HG03196 (cell line): Measurements from ENCODE around the gene MBOAT1.
"Not testable (repeated sequence)": the region's sequence is repeated elsewhere in the genome, so short reads cannot be mapped to it uniquely, and the experiment has no call there.

Experiments used
- ATAC-seq: cut with Tn5 transposase; IDR thresholded peaks from one replicate; pipeline ENCODE4 v1.9.1; 2021; ENCODE audit not compliant: unreplicated experiment

MBOAT1 gene, protein sequence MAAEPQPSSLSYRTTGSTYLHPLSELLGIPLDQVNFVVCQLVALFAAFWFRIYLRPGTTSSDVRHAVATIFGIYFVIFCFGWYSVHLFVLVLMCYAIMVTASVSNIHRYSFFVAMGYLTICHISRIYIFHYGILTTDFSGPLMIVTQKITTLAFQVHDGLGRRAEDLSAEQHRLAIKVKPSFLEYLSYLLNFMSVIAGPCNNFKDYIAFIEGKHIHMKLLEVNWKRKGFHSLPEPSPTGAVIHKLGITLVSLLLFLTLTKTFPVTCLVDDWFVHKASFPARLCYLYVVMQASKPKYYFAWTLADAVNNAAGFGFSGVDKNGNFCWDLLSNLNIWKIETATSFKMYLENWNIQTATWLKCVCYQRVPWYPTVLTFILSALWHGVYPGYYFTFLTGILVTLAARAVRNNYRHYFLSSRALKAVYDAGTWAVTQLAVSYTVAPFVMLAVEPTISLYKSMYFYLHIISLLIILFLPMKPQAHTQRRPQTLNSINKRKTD

GRCh38 chr6:20212392-20213111 lies at the start of gene MBOAT1:
MBOAT1 (minus strand) TSS chr6:20212469; CDS start chr6:20212234, 235 bp downstream.
- peak; percentile 89 for ATAC-seq

DNA sequence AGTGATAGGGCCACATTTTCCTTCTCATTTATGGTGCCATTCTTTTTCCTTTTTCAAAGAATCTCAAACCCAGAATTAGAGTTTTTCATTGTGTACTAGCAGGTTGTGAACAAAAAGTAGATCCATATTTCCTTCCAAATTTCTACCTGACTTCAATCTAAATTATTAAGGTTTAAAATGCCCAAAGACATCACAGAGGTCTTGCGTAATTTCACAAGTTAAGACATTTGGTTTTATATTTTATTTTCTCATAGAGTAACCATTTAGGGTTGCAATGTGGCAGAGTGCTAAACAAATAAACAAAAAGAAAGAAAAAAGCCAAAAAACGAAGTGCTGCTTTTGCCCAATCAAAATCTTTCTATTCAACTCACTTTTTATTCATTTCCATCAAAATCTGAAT lies 49.4 kb upstream of the MBOAT1 start:
- no peak for ATAC-seq

- no peak for ATAC-seq
These were observed 48.1 kb upstream of the MBOAT1 start for GRCh38 chr6:20260360-20260759.

GRCh38 chr6:20259316-20260049 lies 47.2 kb upstream of the MBOAT1 start:
- no peak for ATAC-seq

GRCh38 chr6:20255428-20255827 lies 43.2 kb upstream of the MBOAT1 start:
- ATAC-seq, result no peak

DNA sequence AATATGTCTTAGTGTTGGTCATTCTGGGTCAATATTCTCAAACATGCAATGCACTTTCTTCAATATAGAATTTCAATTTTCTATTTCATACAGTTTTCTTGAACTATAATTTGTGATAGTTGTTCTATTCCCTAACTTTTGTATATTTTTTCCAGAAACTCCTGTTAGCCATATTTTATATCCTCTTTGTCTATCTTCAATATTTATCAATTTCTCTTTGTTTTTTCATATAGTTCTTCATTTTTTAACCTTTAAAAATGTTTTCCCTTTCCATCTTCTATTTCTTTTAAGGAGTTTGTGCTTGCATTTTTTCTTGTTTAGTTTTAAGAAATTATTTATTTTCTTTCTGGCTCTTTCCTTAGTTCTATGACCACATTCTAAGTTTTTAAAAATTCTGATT lies 42.0 kb upstream of the MBOAT1 start:
- ATAC-seq, result no peak

- ATAC-seq, result no peak
These were observed 40.8 kb upstream of the MBOAT1 start for GRCh38 chr6:20253021-20253420.

DNA sequence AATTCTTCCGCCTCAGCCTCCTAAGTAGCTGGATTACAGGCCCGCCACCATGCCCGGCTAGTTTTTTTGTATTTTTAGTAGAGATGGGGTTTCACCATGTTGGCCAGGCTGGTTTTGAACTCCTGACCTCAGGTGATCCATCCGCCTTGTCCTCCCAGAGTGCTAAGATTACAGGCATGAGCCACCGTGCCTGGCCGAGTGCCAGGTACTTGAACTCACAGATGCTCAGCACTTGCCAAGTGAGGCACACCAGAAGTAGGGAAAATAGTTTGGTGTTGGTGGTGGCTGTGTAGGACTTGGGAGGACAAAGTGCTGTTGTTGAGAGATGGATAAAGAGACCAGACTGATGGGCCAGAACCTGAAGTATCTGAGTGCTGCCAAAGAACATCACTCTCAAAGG lies 40.0 kb upstream of the MBOAT1 start:
- ATAC-seq, result no peak

DNA sequence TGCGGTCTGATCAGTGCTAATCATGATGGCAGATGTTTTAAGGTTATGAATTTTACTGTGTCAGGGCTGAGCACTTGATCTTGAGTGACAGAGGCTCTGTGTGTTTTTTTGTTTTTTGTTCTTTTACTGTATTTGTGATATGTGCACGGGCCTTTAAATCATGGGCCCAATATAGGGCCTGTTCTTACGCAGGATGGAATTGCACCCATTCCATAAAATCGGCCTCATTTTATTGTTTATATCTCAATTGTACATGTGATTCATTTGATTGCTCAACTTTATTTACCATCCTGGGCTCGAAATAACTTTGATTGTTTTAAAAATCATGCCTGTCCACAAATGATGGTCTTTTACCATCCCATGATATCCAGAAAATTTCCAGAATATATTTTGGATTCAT lies 39.3 kb upstream of the MBOAT1 start:
- ATAC-seq, result no peak

DNA sequence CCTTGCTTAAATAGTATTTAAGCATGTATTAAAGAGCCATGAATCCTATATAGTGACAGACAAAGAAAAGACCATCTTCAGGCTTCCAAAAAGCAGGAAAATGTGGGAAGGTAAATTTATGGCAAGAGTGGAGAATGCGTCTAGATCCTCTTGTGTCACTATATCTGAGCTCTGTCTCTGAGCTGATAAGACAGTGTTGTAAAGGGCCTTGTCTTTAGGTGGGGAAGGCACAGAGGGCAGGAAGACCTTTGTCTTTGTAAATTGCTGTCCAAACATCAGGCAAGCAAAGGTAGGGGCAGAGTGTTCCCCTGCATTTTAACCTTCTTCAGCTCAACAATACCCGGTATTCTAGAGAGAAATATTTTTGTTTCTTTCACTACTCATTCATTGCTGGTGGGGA lies 33.9 kb upstream of the MBOAT1 start:
- ATAC-seq, result no peak

DNA sequence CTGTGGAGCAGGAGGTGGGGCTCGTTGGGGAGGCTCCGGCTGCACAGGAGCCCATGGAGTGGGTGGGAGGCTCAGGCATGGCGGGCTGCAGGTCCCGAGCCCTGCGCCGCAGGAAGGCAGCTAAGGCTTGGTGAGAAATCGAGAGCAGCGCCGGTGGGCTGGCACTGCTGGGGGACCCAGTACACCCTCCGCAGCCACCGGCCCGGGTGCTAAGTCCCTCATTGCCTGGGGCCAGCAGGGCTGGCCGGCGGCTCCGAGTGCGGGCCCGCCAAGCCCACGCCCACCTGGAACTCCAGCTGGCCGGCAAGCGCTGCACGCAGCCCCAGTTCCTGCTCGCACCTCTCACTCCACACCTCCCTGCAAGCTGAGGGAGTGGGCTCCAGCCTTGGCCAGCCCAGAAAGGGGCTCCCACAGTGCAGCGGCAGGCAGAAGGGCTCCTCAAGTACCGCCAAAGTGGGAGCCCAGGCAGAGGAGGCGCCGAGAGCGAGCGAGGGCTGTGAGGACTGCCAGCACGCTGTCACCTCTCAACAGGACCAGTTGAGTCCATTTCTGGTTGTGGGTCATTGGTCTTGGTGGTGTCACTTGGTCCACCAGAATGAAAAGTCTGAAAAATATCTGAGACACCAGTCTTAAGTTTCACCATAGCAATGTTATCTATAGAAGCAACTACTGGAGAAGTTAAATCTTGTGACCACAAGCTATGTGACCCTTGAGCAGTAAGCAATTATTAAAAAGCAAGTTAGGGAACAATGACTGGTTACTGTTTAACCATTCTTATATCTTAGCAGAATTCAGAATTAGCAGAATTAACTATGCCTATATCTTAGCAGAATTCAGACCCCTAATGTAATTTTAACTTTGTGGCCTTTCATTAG lies 32.8 kb upstream of the MBOAT1 start:
- not testable (repeated sequence) for ATAC-seq

DNA sequence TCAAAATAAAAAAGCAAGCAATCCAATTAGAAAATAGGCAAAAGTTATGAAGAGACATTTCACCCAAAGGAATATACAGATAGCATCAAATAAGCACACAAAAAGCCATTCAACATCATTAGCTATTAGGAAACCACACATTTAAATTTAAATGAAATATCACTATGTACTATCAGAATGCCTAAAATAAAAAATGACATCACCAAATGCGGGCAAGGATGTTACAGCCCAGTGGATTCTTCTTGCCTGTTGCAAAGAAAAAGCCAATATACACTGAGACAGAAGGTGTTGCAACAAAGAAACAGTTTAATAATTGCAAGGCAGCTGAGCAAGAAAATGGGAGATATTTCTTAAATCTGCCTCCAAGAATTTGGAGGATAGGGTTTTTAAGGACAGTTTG lies 31.0 kb upstream of the MBOAT1 start:
- ATAC-seq, result no peak

DNA sequence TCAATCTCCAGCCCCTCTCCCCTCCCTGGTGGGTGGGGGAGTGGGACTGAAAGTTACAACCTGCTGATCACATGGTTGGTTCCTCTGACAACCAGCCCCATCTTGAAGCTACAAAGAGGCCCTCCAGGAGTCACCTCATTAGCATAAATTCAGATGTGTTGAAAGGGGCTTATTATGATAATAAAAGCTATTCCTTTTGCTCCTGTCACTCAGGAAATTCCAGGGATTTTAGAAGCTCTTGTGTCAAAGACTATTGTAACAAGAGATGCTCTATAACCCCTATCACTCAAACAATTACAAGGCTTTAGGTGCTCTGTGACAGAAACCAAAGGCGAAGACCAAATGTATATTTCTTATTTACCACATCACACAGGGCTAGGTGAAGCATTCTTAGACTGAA lies 30.1 kb upstream of the MBOAT1 start:
- ATAC-seq, result no peak

- ATAC-seq, result no peak
These were observed 28.8 kb upstream of the MBOAT1 start for GRCh38 chr6:20241102-20241501.

GRCh38 chr6:20238688-20239587 lies 26.7 kb upstream of the MBOAT1 start:
- no peak for ATAC-seq

DNA sequence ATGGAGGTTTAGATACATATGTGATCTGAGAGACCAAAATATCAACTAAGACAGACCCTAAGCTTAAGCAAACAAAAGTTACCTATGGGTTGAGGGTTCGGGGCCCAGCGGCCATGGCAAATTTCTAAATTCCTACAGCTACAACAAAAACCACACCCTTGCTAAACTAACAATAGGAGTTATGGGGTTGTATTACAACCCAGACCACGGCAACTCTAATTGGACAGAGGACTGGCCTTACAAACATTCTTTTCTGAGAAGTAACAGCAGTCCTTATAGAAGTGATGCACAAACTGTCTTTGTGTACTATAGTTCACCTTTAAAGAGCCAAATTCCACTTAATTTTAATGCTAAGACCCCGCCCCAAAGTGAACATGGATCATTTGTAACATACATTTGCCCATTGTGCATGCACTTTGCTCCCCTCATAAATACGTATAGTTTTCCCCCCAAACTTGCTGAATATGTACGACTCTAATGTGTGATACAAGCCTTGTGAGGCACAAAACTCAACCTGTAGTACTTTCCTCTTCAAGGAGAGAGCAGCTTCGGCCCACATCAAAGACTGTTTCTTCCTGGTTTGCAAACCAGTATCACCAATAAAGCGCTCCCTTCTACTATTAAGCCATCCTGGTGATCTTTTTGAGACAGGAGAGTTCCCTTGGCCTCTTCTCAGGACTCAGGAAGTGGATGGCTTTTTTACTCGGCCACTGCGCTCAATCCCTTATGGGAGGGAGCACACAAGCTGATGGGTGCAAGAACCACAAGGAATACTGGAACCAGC lies 25.6 kb upstream of the MBOAT1 start:
- no peak for ATAC-seq

DNA sequence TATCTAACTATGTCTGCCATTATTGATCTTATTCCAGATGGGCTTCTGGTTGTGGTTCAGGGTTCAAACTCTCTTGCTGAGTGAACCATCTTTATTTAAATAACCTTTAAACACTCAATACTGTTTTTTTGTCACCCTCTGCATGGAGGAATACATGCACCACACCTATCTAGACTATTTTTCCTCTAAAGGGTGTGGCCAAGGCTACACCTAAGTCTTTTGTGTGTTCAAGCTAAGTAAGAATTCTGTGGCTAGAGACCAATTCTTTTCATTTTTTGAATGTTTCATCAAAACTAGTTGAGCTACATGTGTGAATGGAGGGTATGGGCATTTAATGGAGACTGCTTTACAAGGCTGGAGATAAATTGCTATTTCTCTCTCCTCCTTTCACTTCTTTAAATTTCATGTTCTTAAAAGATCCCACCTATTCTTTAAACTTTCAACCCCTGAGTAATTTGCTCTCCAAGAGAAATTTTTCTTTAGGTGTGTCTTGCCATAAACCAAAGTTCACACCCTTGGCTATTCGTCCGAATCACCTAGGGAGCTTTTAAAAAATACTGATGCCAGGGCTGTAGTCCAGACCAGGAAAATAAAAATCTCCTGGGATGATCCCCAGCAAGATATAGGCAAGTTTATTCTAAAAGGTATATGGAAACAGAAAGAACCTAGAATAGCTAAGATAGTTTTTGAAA lies 24.8 kb upstream of the MBOAT1 start:
- ATAC-seq, result no peak

DNA sequence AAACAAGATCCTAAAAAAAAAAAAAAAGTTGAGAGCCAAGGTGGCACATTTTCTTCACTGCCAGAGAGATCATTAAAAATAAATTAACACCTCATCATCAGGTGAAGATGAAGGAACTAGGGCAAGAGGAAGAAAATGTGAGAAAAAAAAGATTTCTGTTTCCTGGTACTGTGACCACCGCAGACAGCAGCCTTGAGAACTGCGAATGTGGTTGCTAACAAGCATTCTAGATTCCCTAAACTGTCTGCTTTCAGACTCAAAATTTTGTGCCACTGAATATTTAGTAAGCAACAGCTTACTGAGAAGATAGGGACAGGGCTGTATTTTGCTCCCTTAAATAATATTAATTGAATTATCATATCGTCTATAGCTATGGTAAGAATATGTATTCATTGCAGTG lies 24.1 kb upstream of the MBOAT1 start:
- ATAC-seq, result no peak
